ENCODE data around the gene PODXL. TPM values are rescaled to one million over a fixed set of nuclear protein-coding genes. Genes with fewer than 3 reads are reported as not detected.

Gene PODXL
- total RNA-seq, 4 donors from 2014 or later, result 13.2 to 40.2 (median 26.6) TPM

DNA sequence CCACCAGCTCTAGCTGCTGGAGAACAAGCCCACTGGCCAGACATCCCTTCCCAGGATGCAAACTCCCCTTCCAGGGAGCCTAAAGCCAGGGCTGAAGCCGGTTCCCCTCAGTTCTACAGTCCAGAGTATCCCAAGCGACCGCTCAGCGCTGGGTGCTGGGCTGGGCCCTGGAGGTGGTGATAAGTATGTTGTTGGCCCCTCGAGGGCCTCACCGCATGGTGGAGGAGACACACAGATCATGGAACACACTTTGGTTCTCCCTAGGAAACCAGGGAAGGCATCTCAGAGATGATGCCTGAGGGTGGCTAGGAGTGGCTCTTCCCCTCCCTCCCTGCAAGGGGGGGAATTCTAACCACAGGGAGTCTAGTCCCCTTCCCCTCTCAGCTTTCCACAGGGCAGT lies 4.4 kb downstream of the PODXL start:
- ATAC-seq, result no peak
- WGBS, 2 donors (ENCODE audit: low coverage in 1 of 2), result 60% methylated on average over 1 of the region's 6 CpGs; no CpG with 5 or more reads in 1 of the 2 donors
- Histone ChIP-seq H3K4me1 (peaks cover 0 to 16% (median 3%) of the 10 kb centered on the region in 3 donors), H3K27ac (peak overlapping the region in 2 of 4 donors; percentile 6 to 40), H3K27me3 (no peaks in the 10 kb centered on the region), H3K36me3 (no peaks in the 10 kb centered on the region), H3K9me3 (no peaks in the 10 kb centered on the region), H3K4me3 (peak overlapping the region in 1 of 2 donors; percentile 66)
- TF ChIP-seq, protein P1, sequence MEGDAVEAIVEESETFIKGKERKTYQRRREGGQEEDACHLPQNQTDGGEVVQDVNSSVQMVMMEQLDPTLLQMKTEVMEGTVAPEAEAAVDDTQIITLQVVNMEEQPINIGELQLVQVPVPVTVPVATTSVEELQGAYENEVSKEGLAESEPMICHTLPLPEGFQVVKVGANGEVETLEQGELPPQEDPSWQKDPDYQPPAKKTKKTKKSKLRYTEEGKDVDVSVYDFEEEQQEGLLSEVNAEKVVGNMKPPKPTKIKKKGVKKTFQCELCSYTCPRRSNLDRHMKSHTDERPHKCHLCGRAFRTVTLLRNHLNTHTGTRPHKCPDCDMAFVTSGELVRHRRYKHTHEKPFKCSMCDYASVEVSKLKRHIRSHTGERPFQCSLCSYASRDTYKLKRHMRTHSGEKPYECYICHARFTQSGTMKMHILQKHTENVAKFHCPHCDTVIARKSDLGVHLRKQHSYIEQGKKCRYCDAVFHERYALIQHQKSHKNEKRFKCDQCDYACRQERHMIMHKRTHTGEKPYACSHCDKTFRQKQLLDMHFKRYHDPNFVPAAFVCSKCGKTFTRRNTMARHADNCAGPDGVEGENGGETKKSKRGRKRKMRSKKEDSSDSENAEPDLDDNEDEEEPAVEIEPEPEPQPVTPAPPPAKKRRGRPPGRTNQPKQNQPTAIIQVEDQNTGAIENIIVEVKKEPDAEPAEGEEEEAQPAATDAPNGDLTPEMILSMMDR (IDR thresholded peaks at IDR 0.05), result no peak
- TF ChIP-seq POLR2AphosphoS5 (IDR thresholded peaks at IDR 0.05) (no peak), POLR2A (IDR thresholded peaks at IDR 0.05) (no peak), EP300 (IDR thresholded peaks at IDR 0.05) (no peak)

DNA sequence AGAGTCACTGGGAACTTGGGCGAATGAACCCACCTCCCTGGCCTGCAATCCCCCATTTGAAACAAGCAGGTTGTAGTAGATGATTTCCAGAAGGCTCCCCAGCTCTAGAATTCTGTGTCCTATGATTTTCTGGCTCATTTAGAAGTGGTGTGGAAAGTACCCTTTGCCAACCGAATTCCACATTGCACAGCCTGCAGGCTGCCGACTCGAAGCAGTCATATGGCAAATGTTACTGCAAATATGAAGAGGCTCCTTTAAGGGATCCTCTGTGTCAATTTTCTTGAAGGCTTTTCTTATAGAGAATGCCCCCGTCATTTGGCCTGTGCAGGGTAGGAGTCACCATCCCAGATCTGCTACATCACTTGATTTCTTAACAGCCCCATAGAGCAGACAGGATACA lies 5.6 kb downstream of the PODXL start:
- no peak for ATAC-seq
- Histone ChIP-seq H3K27me3 (no peaks in the 10 kb centered on the region), H3K9me3 (no peaks in the 10 kb centered on the region), H3K4me3 (no peak overlapping the region), H3K4me1 (peaks cover 0 to 12% (median 0%) of the 10 kb centered on the region in 3 donors), H3K36me3 (no peaks in the 10 kb centered on the region), H3K27ac (no peak overlapping the region)
- TF ChIP-seq, protein P1 (IDR thresholded peaks at IDR 0.05), result no peak
- TF ChIP-seq POLR2A (IDR thresholded peaks at IDR 0.05) (no peak), EP300 (IDR thresholded peaks at IDR 0.05) (no peak), POLR2AphosphoS5 (IDR thresholded peaks at IDR 0.05) (no peak)
- 66 to 71% methylated on average over 2 to 5 of the region's 5 CpGs for WGBS, 2 donors (ENCODE audit: low coverage in 1 of 2)

DNA sequence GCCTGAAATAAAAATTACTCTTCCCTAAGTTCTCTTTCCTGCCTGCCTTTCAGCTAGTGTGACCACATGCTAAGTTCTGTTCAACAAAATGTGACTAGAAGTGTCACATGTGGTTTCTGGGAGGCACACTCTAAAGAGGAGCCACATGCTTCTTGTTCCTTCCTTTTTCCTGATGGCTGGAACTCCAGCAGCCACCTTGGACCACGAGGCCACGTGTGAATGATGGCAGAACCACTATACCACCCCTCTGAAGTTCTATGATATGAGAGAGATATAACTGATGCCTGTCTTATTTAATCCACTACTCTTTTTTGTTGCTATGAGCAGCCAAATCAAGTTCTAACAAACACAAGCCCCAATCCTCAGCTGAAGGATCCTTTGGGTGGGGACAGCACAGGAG lies 8.1 kb downstream of the PODXL start:
- Histone ChIP-seq H3K27me3 (no peaks in the 10 kb centered on the region), H3K9me3 (no peaks in the 10 kb centered on the region), H3K27ac (no peak overlapping the region), H3K36me3 (no peaks in the 10 kb centered on the region), H3K4me1 (peaks cover 0 to 7% (median 0%) of the 10 kb centered on the region in 3 donors), H3K4me3 (no peak overlapping the region)
- no peak for ATAC-seq
- 86 to 90% methylated on average over 2 of the region's 2 CpGs for whole genome bisulfite sequencing, 2 donors (ENCODE audit: low coverage in 1 of 2)
- no peak for TF ChIP-seq POLR2A (IDR thresholded peaks at IDR 0.05)
- no peak for TF ChIP-seq EP300 (IDR thresholded peaks at IDR 0.05)
- TF ChIP-seq POLR2AphosphoS5 (IDR thresholded peaks at IDR 0.05), result no peak

DNA sequence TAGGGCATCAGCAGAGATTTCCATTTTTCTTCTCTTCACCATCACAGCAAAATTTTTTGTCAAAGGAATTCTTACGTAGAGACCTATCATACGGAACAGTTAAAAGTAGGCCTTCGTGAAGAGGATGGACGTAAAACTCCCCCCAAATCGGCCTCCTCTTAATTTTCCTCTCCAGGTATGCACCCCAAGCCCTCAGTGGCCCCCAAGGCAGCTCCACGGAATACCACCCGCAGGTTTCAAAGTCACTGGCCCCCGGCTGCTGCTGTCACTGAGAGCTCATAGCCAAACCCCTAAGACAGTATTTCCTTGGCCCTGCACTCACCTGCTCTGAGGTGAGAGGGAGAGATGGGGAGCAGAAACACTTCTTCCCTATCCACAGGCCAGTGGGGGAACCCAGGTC lies 8.8 kb downstream of the PODXL start:
- Histone ChIP-seq H3K9me3 (no peaks in the 10 kb centered on the region), H3K36me3 (no peaks in the 10 kb centered on the region), H3K4me1 (peaks cover 0 to 7% (median 0%) of the 10 kb centered on the region in 3 donors), H3K27ac (no peak overlapping the region), H3K27me3 (no peaks in the 10 kb centered on the region), H3K4me3 (no peak overlapping the region)
- WGBS, 2 donors (ENCODE audit: low coverage in 1 of 2), result 81 to 93% methylated on average over 7 of the region's 8 CpGs
- ATAC-seq, result no peak
- TF ChIP-seq POLR2A (IDR thresholded peaks at IDR 0.05) (no peak), POLR2AphosphoS5 (IDR thresholded peaks at IDR 0.05) (no peak), EP300 (IDR thresholded peaks at IDR 0.05) (no peak)
- TF ChIP-seq, protein P1 (IDR thresholded peaks at IDR 0.05), result no peak

DNA sequence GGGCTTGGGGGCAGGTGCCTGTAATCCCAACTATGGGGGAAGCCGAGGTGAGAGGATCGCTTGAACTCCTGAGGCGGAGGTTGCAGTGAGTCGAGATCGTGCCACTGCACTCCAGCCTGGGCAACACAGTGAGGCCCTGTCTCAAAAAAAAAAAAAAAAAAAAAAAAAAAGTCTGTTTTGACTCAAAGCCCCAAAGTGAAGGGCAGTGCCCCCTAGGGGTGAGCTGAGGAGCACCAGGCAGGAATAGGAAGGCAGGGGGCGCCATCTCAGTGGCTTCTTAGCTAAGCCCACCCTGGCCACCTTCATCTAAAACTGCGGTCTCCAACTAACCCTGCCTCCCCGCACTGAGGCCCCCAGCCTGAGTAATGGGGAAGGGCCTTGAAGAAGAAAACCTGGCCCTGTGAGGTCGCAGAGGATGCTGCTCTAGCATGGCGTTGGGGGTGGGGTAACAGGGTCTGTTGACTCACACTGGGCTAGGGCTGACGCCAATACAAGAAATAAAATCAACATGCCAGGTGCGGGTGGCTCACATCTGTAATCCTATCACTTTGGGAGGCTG lies 9.8 kb downstream of the PODXL start:
- Histone ChIP-seq H3K9me3 (no peaks in the 10 kb centered on the region), H3K36me3 (no peaks in the 10 kb centered on the region), H3K4me3 (no peak overlapping the region), H3K27me3 (no peaks in the 10 kb centered on the region), H3K27ac (peak overlapping the region in 1 of 4 donors; percentile 6), H3K4me1 (peaks cover 0 to 7% (median 0%) of the 10 kb centered on the region in 3 donors)
- WGBS, 2 donors (ENCODE audit: low coverage in 1 of 2), result 73 to 88% methylated on average over 4 of the region's 12 CpGs
- TF ChIP-seq POLR2A (IDR thresholded peaks at IDR 0.05) (no peak), EP300 (IDR thresholded peaks at IDR 0.05) (no peak), POLR2AphosphoS5 (IDR thresholded peaks at IDR 0.05) (no peak)
- TF ChIP-seq, protein P1 (IDR thresholded peaks at IDR 0.05), result peak in 2 of 4 experiments; percentile 25 to 50
- no peak for ATAC-seq

All from gastroesophageal sphincter (tissue), 4 donors.